HUDEP-2 (cell line): Measurements from ENCODE around the gene JPH4.

Experiments used
- DNase-seq, 76 experiments: peaks; one replicate each; lab custom pipeline; 2025; ENCODE audit not compliant: unreplicated experiment in 76 of 76; lab: John Stamatoyannopoulos, UW

JPH4 gene

GRCh38 chr14:23578560-23579310, at the start of gene JPH4:
Gene JPH4 (minus strand): TSS chr14:23578790. CDS start chr14:23577453, 1,337 bp downstream.
- no peak for DNase-seq

DNA sequence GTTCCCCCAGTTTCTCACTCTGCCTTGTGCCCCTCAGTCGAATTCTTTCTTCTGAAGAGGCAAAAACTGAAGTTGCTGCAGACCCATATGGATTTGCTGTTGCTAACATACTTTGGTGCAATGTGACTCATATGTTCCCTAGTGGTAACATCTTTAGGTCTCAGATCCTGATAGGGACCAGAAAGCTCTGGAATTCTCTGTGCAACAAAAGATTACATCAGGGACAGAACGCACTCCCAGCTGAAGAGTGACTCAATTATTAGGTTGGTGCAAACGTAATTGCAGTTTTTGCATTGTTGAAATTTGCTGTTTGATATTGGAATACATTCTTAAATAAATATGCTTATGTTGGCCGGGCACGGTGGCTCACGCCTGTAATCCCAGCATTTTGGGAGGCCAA, 49.4 kb upstream of the JPH4 start:
- DNase-seq: no peak

DNA sequence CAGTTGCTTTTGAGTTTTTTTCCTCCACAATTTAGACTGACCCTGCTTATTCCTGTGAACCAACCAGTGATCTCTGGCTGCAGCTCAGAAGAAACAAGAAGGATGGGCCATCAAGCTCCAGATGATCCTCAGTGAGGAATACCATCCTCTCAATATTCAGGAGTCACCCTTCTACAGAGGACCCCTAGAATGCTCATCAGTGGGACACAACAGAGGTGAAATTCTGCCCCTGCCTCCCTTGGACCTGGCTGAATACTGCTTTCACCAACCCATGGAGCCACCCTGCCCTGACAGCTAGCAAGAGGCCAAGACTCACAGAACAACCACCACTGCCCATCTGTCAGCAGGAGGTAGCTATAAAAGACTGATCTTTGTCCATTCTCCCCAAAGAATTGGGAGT, 48.4 kb upstream of the JPH4 start:
- DNase-seq: no peak

DNA sequence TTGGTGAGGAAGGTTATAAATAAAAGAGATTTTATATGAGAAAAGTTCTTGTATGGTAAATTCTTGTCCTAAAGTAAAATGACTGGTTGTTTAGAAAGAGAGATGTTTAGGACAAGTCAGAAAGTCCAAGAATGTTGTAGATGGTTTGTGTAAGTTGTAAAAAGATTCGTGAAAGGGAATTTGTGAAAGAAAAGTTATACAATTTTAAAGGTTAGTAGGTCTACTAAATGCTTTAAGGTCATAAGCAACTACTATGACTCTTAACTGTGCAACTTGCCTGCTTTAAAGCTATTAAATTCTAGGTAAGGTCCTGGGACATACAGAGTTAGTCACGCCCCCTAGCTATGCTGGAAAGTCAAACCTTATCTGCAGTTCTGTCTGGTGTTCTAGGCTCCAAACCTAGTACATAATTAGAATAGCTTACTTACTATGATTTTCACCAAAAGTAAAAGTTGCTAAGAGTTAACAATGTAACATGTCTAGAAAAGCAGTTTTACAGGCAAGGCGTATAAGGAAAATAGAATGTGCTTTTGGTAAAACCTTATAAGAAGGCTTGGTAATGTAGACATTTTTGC, 46.3 kb upstream of the JPH4 start:
- no peak for DNase-seq

DNA sequence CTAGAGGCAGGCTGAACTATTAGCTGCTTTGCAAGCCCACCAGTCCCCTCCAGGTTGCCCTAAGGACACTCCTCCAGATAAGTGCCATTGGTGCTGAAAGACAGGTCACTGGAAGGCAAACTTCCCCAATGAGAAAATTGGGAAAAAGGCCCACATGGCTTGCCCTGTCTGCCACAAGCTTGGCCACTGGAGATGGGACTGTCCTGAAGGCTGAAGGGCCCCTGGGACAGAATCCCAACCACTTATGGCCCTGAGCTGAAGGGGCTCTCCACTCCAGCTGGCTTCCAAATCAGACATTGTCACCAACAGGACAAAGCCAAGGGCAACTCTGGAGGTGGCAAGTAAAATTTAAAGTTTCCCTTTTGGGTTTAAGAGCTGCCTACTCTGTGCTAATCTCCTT, 45.4 kb upstream of the JPH4 start:
- DNase-seq: no peak

GRCh38 chr14:23622990-23623389, 44.4 kb upstream of the JPH4 start:
- no peak for DNase-seq

DNA sequence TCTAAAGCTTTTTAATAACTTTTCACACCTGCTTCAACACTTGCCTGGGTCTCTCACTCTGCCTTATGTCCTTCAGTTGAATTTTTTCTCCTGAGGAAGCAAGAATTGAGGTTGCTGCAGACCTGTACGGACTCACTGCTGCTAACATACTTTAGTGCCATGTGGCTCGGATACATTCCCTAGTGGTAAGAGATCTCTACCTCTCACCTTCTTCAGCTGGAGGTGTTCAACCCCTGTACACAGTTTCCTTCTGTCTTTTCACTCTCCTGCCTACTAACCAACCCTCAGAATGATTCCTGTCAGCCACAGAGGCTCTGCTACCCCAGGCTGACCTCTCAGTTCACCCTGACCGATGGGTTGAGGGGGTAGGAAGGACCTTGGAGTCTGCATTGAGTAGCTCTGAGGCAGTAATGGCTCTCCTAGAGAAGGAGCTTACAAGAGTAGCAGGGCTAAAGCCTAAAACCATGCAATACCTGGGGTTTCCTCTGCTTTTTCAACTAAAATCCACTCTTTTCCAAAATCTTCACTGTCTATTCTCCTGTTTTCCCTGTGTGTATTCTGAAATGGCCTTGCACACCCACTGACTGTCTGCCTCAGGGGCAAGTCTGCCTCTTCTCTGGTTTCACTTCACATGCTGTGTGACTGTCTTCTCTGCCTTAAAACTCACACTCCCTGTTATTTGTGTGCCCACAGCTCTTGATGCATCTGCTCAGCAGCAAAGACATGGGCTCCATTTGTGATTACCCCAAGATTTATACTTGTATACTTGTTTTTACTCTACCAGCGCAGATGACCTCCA, 43.5 kb upstream of the JPH4 start:
- no peak for DNase-seq

GRCh38 chr14:23621204-23621931, 42.8 kb upstream of the JPH4 start:
- DNase-seq: no peak

DNA sequence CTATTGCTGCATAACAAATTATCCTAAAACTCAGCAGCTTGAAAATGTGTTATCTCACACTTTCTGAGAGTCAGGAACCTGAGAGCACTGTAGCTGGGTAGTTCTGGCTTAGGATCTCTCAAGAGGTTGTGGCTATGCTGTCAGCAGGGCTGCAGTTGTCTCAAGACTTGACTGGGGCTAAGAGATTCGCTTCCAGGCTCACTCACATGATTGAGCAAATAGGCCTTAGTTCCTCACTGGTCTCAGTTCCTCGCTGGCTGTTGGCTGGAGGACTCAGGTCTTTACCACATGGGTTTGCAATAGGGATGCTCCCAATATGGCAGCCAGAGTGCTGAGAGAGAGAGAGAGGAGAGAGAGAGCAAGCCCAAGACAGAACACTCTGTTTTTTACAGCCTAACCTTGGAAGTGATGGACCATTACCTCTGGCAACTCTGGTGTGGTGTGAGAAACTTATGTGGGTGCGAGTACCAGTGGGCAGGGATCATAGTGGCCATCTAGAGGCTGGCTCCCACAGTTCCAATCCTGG, 41.6 kb upstream of the JPH4 start:
- no peak for DNase-seq

GRCh38 chr14:23618415-23618988, 39.9 kb upstream of the JPH4 start:
- DNase-seq: no peak

- DNase-seq: no peak
Measured at GRCh38 chr14:23617539-23617938, 38.9 kb upstream of the JPH4 start.

DNA sequence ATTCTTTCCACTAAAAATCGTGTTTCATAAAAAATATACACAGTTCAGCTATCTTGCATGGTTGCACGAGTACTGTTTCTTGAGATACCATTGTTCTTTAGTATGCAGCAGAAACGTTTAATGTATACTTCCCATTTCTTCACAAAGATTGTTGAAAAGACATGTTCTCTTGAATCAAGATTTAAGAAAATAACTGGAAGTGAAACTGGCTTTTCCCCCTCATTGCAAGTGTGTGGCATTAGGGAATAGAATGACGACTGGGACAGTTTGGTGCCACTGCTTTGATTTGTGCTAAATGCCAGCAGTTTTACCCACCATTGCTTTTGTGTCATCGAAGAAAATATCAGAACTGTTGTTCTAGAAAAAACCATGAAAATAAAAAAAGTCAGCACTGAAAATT, 37.3 kb upstream of the JPH4 start:
- no peak for DNase-seq

- no peak for DNase-seq
Measured at GRCh38 chr14:23614395-23614828, 35.8 kb upstream of the JPH4 start.

DNA sequence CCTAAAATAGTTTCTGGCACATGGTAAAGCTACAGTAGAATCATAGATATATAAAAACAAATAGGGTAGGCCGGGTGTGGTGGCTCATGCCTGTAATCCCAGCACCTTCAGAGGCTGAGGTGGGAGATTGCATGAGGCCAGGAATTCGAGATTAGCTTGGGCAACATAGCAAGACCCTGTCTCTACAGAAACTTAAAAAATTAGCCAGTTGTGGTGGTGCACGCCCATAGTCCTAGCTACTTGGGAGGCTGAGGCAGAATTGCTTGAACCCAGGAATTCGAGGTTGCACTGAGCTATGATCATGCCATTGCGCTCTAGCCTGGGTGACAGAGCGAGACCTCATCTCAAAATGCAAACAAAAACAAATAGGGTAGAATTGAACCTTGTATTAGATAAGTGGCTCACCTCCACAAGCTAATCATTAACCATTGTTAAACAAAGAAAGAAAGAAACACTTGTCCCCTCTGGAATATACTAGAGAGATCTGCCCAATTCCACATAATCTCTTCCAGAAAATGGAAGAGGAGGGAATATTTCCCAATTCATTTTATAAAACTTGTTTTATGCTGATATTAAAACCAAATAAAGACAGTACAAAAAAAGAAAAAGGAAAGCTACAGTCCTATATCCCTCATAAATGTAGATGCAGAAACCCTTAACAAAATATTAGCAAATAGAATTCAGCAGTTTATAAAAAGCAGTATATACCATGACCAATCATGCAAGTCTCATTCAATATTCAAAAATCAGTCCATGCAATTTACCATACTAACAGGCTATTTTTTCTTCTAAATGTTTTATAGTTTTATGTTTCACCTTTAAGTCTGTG, 34.9 kb upstream of the JPH4 start:
- DNase-seq: no peak

DNA sequence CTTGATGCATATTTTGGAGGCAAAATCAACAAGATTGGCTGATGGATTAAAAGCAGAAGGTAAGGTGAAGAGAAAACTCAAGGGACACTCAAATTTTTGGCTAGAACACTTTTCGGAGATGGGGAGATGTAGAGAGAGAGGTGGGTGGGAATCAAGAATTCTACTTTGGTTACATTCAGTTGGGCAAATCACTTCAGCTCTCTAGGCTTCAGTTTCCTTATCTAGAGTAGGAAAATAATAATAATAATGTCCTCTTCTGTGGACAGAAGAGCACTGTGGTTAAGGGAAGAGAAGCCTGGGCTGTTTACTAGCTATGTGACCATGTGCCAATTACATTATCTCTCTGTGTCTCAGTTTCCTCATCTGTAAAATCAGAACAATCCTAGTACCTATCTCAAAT, 34.2 kb upstream of the JPH4 start:
- DNase-seq: no peak

DNA sequence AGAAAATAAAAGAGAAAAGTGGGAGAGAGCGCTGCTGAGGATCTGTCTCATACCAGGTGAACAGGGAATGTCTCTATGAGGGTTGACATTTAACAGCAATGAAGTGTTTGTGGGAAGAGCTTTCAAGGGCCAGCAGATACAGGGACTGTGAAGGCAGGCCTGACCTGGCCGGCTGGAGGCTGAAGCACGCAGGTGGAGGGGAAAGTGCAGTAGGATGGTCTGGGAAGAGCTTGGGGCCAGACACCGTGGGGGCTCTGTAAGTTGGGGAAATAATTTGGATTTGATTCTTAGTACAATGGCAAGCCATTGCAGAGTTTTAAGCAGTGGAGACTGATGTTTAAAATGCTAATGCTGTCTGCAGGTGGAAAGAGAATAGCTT, 33.8 kb upstream of the JPH4 start:
- no peak for DNase-seq

DNA sequence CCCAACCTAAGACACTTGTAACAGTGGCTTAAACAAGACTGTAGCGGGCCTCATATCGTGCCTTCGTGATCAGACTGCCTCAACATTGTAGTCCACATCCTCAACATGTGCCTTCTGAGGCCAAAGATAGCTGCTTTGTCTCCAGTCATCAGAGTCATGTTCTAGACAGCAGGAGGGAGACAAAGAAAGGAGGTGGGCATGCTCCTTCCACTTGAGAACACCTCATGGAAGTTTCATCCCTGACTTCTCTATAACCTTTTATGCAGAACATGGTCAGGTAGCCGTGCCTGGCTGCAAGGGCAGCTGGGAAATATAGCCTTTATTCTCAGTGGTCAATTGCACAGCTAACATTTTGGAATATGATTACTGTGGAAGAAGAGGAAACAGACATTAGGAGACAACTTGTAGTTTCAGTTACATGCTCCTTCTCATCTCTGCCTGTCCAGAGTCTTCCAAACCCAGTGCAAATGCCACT, 32.3 kb upstream of the JPH4 start:
- no peak for DNase-seq

DNA sequence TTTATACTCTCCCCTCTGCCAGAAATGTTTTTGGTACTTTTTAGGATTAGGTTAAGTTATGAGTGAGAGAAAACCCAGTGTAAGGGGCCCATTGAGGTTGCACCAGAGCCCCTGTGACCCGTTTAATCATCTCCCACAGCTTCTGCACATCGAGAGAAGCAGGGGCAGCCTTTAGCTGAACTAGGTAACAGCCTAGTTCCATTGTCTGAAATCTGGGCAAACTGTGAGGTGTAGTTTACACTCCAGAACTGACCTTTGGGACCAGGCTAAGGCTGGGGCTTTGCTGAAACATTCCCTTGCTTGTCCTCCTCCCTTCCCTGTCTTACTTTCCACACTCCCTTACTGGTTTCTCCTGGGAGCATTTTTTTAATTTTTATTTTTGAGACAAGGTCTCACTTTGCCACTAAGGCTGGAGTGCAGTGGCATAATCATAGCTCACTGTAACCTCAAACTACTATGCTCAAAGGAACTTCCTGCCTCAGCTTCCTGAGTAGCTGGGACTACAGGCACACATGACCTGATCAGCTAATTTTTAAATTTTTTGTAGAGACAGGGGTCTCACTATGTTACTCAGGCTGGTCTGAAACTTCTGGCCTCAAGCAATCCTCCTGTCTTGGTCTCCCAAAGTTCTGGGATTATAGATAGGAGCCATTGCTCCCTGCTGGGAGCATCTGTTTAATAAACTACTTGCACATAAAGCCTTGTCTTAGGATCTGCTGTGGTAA, 31.7 kb upstream of the JPH4 start:
- no peak for DNase-seq
